ENCODE results near the gene IL15RA.

DNA sequence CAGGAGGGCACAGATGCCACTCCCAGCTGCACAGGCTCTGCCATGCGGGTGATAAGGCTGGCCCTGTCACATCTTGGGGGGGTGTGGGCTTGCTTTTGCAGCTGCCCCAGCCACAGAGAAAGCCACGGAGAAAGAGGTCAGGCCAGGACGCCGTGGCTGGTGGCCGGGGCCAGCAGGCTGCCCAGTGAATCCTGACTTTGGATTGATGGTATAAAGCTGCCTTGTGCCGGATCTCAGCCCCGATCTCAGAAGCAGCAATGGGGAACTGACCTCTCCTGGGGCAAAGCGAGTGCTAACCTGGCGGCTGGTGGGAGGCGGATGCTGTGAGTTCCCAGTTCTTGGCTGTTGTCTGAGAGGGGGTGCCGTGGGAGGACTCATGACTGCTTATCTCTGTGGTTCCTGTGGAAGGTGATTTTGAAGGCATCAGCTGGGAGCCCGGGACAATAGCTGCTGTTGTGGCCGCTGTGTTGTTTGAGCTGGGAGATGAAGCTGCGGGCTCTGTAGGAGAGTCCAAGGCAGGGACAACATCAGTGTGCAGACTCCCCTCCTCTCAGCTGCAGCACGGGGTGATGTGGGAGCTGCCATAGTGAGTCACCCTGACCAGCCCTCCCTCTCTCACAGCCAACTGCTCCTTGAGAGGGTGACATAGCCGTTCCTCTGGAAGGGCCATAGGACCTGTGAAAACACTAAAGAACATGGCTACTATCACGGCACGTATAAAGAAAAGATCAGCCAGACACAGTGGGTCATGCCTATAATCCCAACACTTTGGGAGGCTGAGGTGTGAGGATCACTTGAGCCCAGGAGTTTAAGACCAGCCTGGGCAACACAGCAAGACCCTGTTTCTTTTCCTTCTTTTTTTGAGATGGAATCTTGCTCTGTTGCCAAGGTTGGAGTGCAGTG, 17.0 kb downstream of the IL15RA start:
- no peak for TF ChIP-seq POLR2A (IDR thresholded peaks at IDR 0.05; ENCODE audit: low read depth, low read length)
- TF ChIP-seq TAF1 (IDR thresholded peaks at IDR 0.05; ENCODE audit: borderline replicate concordance, low read depth, low read length) = no peak
